DMS53 treated with DMSO at 0.1 percent for 48 hours (cell line): ENCODE data around the gene MPPED2.

Source experiments
- DNase-seq: peaks from one replicate; lab custom pipeline; 2025; ENCODE audit not compliant: unreplicated experiment; lab: John Stamatoyannopoulos, UW

MPPED2 gene

GRCh38 chr11:30488304-30488998, 97.7 kb downstream of the MPPED2 start:
- DNase-seq = peak; percentile 94

- no peak for DNase-seq
Observed at GRCh38 chr11:30487200-30487898, 98.8 kb downstream of the MPPED2 start.

- DNase-seq = no peak
Observed at GRCh38 chr11:30485756-30486155, 100.4 kb downstream of the MPPED2 start.

GRCh38 chr11:30485222-30485621, 100.9 kb downstream of the MPPED2 start:
- no peak for DNase-seq

GRCh38 chr11:30483056-30483455, 103.1 kb downstream of the MPPED2 start:
- no peak for DNase-seq

- DNase-seq = no peak
Observed at GRCh38 chr11:30481796-30482195, 104.4 kb downstream of the MPPED2 start.

GRCh38 chr11:30481330-30481729, 104.8 kb downstream of the MPPED2 start:
- no peak for DNase-seq

- no peak for DNase-seq
Observed at GRCh38 chr11:30479899-30480298, 106.3 kb downstream of the MPPED2 start.

GRCh38 chr11:30478923-30479322, 107.2 kb downstream of the MPPED2 start:
- no peak for DNase-seq

- no peak for DNase-seq
Observed at GRCh38 chr11:30477061-30477460, 109.1 kb downstream of the MPPED2 start.

- DNase-seq = no peak
Observed at GRCh38 chr11:30474151-30474954, 111.8 kb downstream of the MPPED2 start.

GRCh38 chr11:30471244-30471643, 114.9 kb downstream of the MPPED2 start:
- no peak for DNase-seq

GRCh38 chr11:30468881-30469280, 117.3 kb downstream of the MPPED2 start:
- no peak for DNase-seq

- DNase-seq = no peak
Observed at GRCh38 chr11:30467176-30467575, 119.0 kb downstream of the MPPED2 start.

GRCh38 chr11:30465623-30466022, 120.5 kb downstream of the MPPED2 start:
- no peak for DNase-seq

- no peak for DNase-seq
Observed at GRCh38 chr11:30465192-30465591, 121.0 kb downstream of the MPPED2 start.

GRCh38 chr11:30463266-30463665, 122.9 kb downstream of the MPPED2 start:
- no peak for DNase-seq

GRCh38 chr11:30462421-30462820, 123.7 kb downstream of the MPPED2 start:
- DNase-seq = no peak

- no peak for DNase-seq
Observed at GRCh38 chr11:30459821-30460220, 126.3 kb downstream of the MPPED2 start.

- no peak for DNase-seq
Observed at GRCh38 chr11:30459306-30459705, 126.8 kb downstream of the MPPED2 start.

- no peak for DNase-seq
Observed at GRCh38 chr11:30458541-30458940, 127.6 kb downstream of the MPPED2 start.

GRCh38 chr11:30457087-30457486, 129.1 kb downstream of the MPPED2 start:
- DNase-seq = no peak
